PC-9 (cell line): ENCODE data around the gene OR52A1. TPM values are rescaled to one million over a fixed set of nuclear protein-coding genes. Genes with fewer than 3 reads are reported as not detected.

ENCODE experiments used
- BruUV-seq: library from RNA; stranded (reverse); fragments of 400-500 nt; replicated peaks from 2 replicates; lab custom pipeline; 2021; lab: Mats Ljungman, UMichigan
- CTCF ChIA-PET: fragments of 300-600 bp; sonication (Branson Sonifier 250); formaldehyde crosslinking; loops from one replicate; lab custom pipeline; 2022; ENCODE audit warnings: antibody characterized with exemption; lab: Charles Lee
- POLR2A ChIA-PET: fragments of 300-600 bp; sonication (Branson Sonifier 250); formaldehyde crosslinking; loops from one replicate; lab custom pipeline; 2022; ENCODE audit warnings: antibody characterized with exemption; ENCODE audit not compliant: unreplicated experiment; lab: Charles Lee
- DNase-seq, 2 experiments: peaks; one replicate each; pipeline versions ENCODE4 v3.0.0 to v3.0.0-alpha.2; 2015 to 2022; ENCODE audit warnings: mixed read lengths in 1 of 2
- H2AFZ ChIP-seq: fragments of 200-600 bp; sonication (generic); 2 replicates; pipeline ENCODE4 v1.8.1; 2017; ENCODE audit warnings: antibody characterized with exemption
- H3F3A ChIP-seq: fragments of 200-600 bp; sonication (generic); 2 replicates; pipeline ENCODE4 v1.8.1; 2017; ENCODE audit warnings: antibody characterized with exemption, mild to moderate bottlenecking, low read depth; ENCODE audit not compliant: insufficient read depth
- H3K27ac ChIP-seq: fragments of 200-600 bp; sonication (generic); 2 replicates; pipeline ENCODE4 v1.6.1; 2016; ENCODE audit warnings: mixed run types
- H3K27me3 ChIP-seq: fragments of 200-600 bp; sonication (generic); 2 replicates; pipeline ENCODE4 v1.6.1; 2016; ENCODE audit warnings: low read depth, mixed run types; ENCODE audit not compliant: insufficient read depth
- H3K36me3 ChIP-seq: fragments of 200-600 bp; sonication (generic); 2 replicates; pipeline ENCODE4 v1.6.1; 2016; ENCODE audit warnings: low read depth, mixed run types
- H3K4me1 ChIP-seq: fragments of 200-600 bp; sonication (generic); replicated peaks from 2 replicates; pipeline ENCODE4 v1.6.1; 2016; ENCODE audit warnings: mixed run types; ENCODE audit not compliant: insufficient read depth
- H3K4me2 ChIP-seq: fragments of 200-600 bp; sonication (generic); 2 replicates; pipeline ENCODE4 v1.6.1; 2017; ENCODE audit warnings: mixed run types
- H3K4me3 ChIP-seq: fragments of 200-600 bp; sonication (generic); 2 replicates; pipeline ENCODE4 v1.6.1; 2016; ENCODE audit warnings: mixed run types
- H3K79me2 ChIP-seq: fragments of 200-600 bp; sonication (generic); 2 replicates; pipeline ENCODE4 v1.6.1; 2017; ENCODE audit warnings: low read depth, mixed run types
- H3K9me2 ChIP-seq: fragments of 200-600 bp; sonication (generic); 2 replicates; pipeline ENCODE4 v1.8.1; 2017; ENCODE audit warnings: mild to moderate bottlenecking; ENCODE audit not compliant: insufficient read depth
- H3K9me3 ChIP-seq: fragments of 200-600 bp; sonication (generic); 2 replicates; pipeline ENCODE4 v1.8.1; 2016; ENCODE audit warnings: low read depth; ENCODE audit not compliant: insufficient read depth
- H4K20me1 ChIP-seq: fragments of 200-600 bp; sonication (generic); 2 replicates; pipeline ENCODE4 v1.8.1; 2017; ENCODE audit not compliant: insufficient read depth
- EZH2 ChIP-seq: fragments of 200-600 bp; sonication (generic); IDR thresholded peaks from 2 replicates; pipeline ENCODE4 v1.8.0; 2017; ENCODE audit warnings: antibody characterized with exemption, low read depth
- intact Hi-C: fragments of 100-400 bp; cut with micrococcal nuclease; formaldehyde crosslinking; loops from one replicate; pipeline ENCODE4 v1.10.0; 2022; ENCODE audit not compliant: unreplicated experiment
- total RNA-seq: library from RNA; stranded (reverse); gene quantifications from 2 replicates; pipeline ENCODE4 v1.2.3, GENCODE V29; 2021
- TF ChIP-seq, protein P1 (sequence below): fragments of 200-600 bp; sonication (generic); conservative IDR thresholded peaks from 2 replicates; pipeline ENCODE4 v1.6.1; 2017; ENCODE audit warnings: mixed run types, antibody characterized with exemption, mild to moderate bottlenecking, moderate library complexity

The OR52A1 gene
- total RNA-seq, 1 experiment from 2014 or later, result not detected

GRCh38 chr11:5102246-5102645, 52.3 kb downstream of the OR52A1 start:
- no peaks in the 10 kb centered on the region for H4K20me1 ChIP-seq
- TF ChIP-seq, protein P1, sequence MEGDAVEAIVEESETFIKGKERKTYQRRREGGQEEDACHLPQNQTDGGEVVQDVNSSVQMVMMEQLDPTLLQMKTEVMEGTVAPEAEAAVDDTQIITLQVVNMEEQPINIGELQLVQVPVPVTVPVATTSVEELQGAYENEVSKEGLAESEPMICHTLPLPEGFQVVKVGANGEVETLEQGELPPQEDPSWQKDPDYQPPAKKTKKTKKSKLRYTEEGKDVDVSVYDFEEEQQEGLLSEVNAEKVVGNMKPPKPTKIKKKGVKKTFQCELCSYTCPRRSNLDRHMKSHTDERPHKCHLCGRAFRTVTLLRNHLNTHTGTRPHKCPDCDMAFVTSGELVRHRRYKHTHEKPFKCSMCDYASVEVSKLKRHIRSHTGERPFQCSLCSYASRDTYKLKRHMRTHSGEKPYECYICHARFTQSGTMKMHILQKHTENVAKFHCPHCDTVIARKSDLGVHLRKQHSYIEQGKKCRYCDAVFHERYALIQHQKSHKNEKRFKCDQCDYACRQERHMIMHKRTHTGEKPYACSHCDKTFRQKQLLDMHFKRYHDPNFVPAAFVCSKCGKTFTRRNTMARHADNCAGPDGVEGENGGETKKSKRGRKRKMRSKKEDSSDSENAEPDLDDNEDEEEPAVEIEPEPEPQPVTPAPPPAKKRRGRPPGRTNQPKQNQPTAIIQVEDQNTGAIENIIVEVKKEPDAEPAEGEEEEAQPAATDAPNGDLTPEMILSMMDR, result no peak
- no peak for TF ChIP-seq EZH2
- H3K79me2 ChIP-seq, result no peaks in the 10 kb centered on the region
- no peaks in the 10 kb centered on the region for H3F3A ChIP-seq
- ChIA-PET POLR2A (no interaction called here), CTCF (no interaction called here)
- no TSS peak for BruUV-seq
- H3K4me1 ChIP-seq, result no peaks in the 10 kb centered on the region
- H3K4me3 ChIP-seq, result no peak overlapping the region
- no peaks in the 10 kb centered on the region for H3K9me3 ChIP-seq
- no peaks in the 10 kb centered on the region for H3K36me3 ChIP-seq
- no peak overlapping the region for H2AFZ ChIP-seq
- no peak overlapping the region for H3K27ac ChIP-seq
- no peak for DNase-seq
- intact Hi-C loops, result no loop called here
- no peaks in the 10 kb centered on the region for H3K9me2 ChIP-seq
- H3K27me3 ChIP-seq, result no peaks in the 10 kb centered on the region
- no peak overlapping the region for H3K4me2 ChIP-seq

DNA sequence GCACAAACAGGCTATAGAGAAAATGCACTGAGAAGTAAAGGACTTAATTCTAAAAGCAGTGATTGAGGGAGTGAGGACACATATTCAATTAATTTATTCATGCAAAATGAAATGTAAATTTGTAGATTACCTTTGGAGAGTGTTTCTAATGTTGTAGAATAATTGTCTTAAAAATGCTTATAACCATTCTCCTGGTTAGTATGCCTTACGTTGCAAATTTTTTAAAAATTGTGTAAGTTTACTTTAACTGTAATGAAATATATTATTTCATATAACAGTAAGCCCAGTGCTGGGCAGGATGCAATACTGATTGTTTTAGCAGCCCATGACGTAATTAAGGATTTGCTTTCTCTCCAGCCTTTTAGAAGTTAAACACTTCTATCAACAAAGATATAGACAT, 58.5 kb downstream of the OR52A1 start:
- TF ChIP-seq, protein P1, result no peak
- no peak for TF ChIP-seq EZH2
- ChIA-PET CTCF (no interaction called here), POLR2A (no interaction called here)
- H4K20me1 ChIP-seq, result no peaks in the 10 kb centered on the region
- no peaks in the 10 kb centered on the region for H3K79me2 ChIP-seq
- H3K9me2 ChIP-seq, result no peaks in the 10 kb centered on the region
- H2AFZ ChIP-seq, result no peak overlapping the region
- no peaks in the 10 kb centered on the region for H3K27me3 ChIP-seq
- no peaks in the 10 kb centered on the region for H3K36me3 ChIP-seq
- intact Hi-C loops, result no loop called here
- no peaks in the 10 kb centered on the region for H3K4me1 ChIP-seq
- H3K9me3 ChIP-seq, result no peaks in the 10 kb centered on the region
- no peak overlapping the region for H3K27ac ChIP-seq
- BruUV-seq, result no TSS peak
- H3K4me3 ChIP-seq, result no peak overlapping the region
- no peak overlapping the region for H3K4me2 ChIP-seq
- no peaks in the 10 kb centered on the region for H3F3A ChIP-seq
- no peak for DNase-seq

Other genes with a start within 250 kb of the OR52A1 start
- gene OR51G2, start 235.4 kb downstream of the OR52A1 start, total RNA-seq, result not detected in 2 replicates
- not detected in 2 replicates for gene OR51G1, start 230.4 kb downstream of the OR52A1 start, total RNA-seq
- gene OR51A4, start 207.2 kb downstream of the OR52A1 start, total RNA-seq, result not detected in 2 replicates
- not detected in 2 replicates for gene OR51A2, start 199.0 kb downstream of the OR52A1 start, total RNA-seq
- gene OR51L1, start 159.9 kb downstream of the OR52A1 start, total RNA-seq, result not detected in 2 replicates
- gene OR52J3, start 108.2 kb downstream of the OR52A1 start, total RNA-seq, result not detected in 2 replicates
- gene OR52E2, start 95.1 kb downstream of the OR52A1 start, total RNA-seq, result not detected in 2 replicates
- not detected in 2 replicates for gene OR52E1, start 85.2 kb downstream of the OR52A1 start, total RNA-seq
- not detected in 2 replicates for gene OR52A5, start 16.4 kb downstream of the OR52A1 start, total RNA-seq
- gene OR51V1, start 45.9 kb upstream of the OR52A1 start, total RNA-seq, result not detected in 2 replicates
- not detected in 2 replicates for gene HBB, start 72.3 kb upstream of the OR52A1 start, total RNA-seq
- gene HBD, start 79.7 kb upstream of the OR52A1 start, total RNA-seq, result not detected in 2 replicates
- not detected in 2 replicates for gene HBG1, start 95.1 kb upstream of the OR52A1 start, total RNA-seq
- gene HBG2, start 100.0 kb upstream of the OR52A1 start, total RNA-seq, result 0.63 TPM in 1 of 2 replicates, not detected in the other
- 1.4 and 2.4 TPM in 2 replicates for gene HBE1, start 115.2 kb upstream of the OR52A1 start, total RNA-seq
- gene OR51B4, start 147.2 kb upstream of the OR52A1 start, total RNA-seq, result not detected in 2 replicates
- not detected in 2 replicates for gene OR51B2, start 169.5 kb upstream of the OR52A1 start, total RNA-seq
- 1.2 and 2.7 TPM in 2 replicates for gene OR51B5, start 188.8 kb upstream of the OR52A1 start, total RNA-seq
- not detected in 2 replicates for gene OR51B6, start 196.8 kb upstream of the OR52A1 start, total RNA-seq
- gene OR51M1, start 229.1 kb upstream of the OR52A1 start, total RNA-seq, result not detected in 2 replicates